Endothelial cell of umbilical vein (primary cell): ENCODE measurements around the gene AMHR2. TPM values are rescaled to one million over a fixed set of nuclear protein-coding genes. Genes with fewer than 3 reads are reported as not detected.

ENCODE experiments used
- BruUV-seq: library from RNA; stranded (reverse); fragments of 400-500 nt; replicated peaks from 2 replicates; lab custom pipeline; 2021; lab: Mats Ljungman, UMichigan
- CTCF ChIA-PET: fragments of 300-600, 350-600 bp; sonication (Branson Sonifier 250); formaldehyde crosslinking; loops from one replicate; lab custom pipeline; 2021; ENCODE audit warnings: antibody characterized with exemption, inconsistent platforms; lab: Charles Lee
- POLR2A ChIA-PET: fragments of 300-600, 350-600 bp; sonication (Branson Sonifier 250); formaldehyde crosslinking; loops from one replicate; lab custom pipeline; 2021; ENCODE audit warnings: antibody characterized with exemption, inconsistent platforms; lab: Charles Lee
- DNase-seq: peaks from one replicate; pipeline ENCODE4 v3.0.0-alpha.2; 2011; ENCODE audit warnings: low read depth, low spot score
- FAIRE-seq: peaks from 2 replicates; lab custom pipeline; 2011; peaks lifted over from hg19 to GRCh38; lab: Jason Lieb, UNC
- H2AFZ ChIP-seq: 2 replicates; pipeline ENCODE4 v1.6.0; 2012; ENCODE audit warnings: low read depth, low read length, control low read depth, inconsistent platforms
- H3K27ac ChIP-seq: 2 replicates; pipeline ENCODE4 v1.5.1; 2011; ENCODE audit warnings: low read depth, mild to moderate bottlenecking, control low read depth, low read length, moderate library complexity; ENCODE audit not compliant: insufficient read depth
- H3K27me3 ChIP-seq, 2 experiments: 2 replicates each; pipeline versions ENCODE4 v1.6.0 to v1.6.1; 2011; ENCODE audit warnings: low read length in 2 of 2, mixed read lengths in 1 of 2; ENCODE audit not compliant: control insufficient read depth in 2 of 2, insufficient read depth in 2 of 2
- H3K36me3 ChIP-seq, 2 experiments: 2 replicates in 1 of 2; 3 replicates in 1 of 2; pipeline ENCODE4 v1.5.1; 2011; ENCODE audit warnings: low read length in 2 of 2, mild to moderate bottlenecking in 1 of 2, moderate library complexity in 1 of 2; ENCODE audit not compliant: control insufficient read depth in 2 of 2, insufficient read depth in 2 of 2; ENCODE audit errors: extremely low read depth in 1 of 2
- H3K4me1 ChIP-seq: 3 replicates; pipeline ENCODE4 v1.5.1; 2011; ENCODE audit warnings: mild to moderate bottlenecking, low read length; ENCODE audit not compliant: control insufficient read depth, insufficient read depth; ENCODE audit errors: extremely low read depth
- H3K4me2 ChIP-seq: 2 replicates; pipeline ENCODE4 v1.6.1; 2011; ENCODE audit warnings: low read length, control low read depth, mixed read lengths; ENCODE audit not compliant: insufficient read depth
- H3K4me3 ChIP-seq, 3 experiments: fragments of 200-600 bp in 1 of 3; sonication (generic), shearing (Covaris generic) in 1 of 3; replicated peaks in 1 of 3; 2 replicates each; pipeline ENCODE4 v1.5.1; 2011 to 2016; ENCODE audit warnings: control low read depth in 3 of 3, low read length in 3 of 3, mild to moderate bottlenecking in 2 of 3, inconsistent platforms in 1 of 3, low read depth in 1 of 3, moderate library complexity in 1 of 3; ENCODE audit not compliant: insufficient read depth in 1 of 3
- H3K79me2 ChIP-seq: 2 replicates; pipeline ENCODE4 v1.6.0; 2012; ENCODE audit warnings: low read length, inconsistent platforms; ENCODE audit not compliant: control insufficient read depth, insufficient read depth
- H3K9ac ChIP-seq: replicated peaks from 2 replicates; pipeline ENCODE3; 2011; ENCODE audit warnings: low read length, control low read depth; ENCODE audit not compliant: insufficient read depth; ENCODE audit errors: extremely low read depth
- H3K9me1 ChIP-seq: replicated peaks from 3 replicates; pipeline ENCODE4 v1.6.0; 2011; ENCODE audit warnings: mild to moderate bottlenecking, low read length; ENCODE audit not compliant: control insufficient read depth, insufficient read depth; ENCODE audit errors: extremely low read depth
- H3K9me3 ChIP-seq: replicated peaks from 2 replicates; pipeline ENCODE4 v1.5.1; 2012; ENCODE audit warnings: low read length, inconsistent platforms; ENCODE audit not compliant: control insufficient read depth, insufficient read depth
- H4K20me1 ChIP-seq: replicated peaks from 2 replicates; pipeline ENCODE3; 2011; ENCODE audit warnings: mild to moderate bottlenecking, low read length; ENCODE audit not compliant: control insufficient read depth, insufficient read depth; ENCODE audit errors: extremely low read depth
- CTCF ChIP-seq, 2 donors: IDR thresholded peaks; 1 replicate in 1 of 2; 2 replicates in 1 of 2; pipeline ENCODE4 v1.5.1; 2011; ENCODE audit warnings: low read length in 2 of 2, mild to moderate bottlenecking in 2 of 2, moderate library complexity in 2 of 2, control low read depth in 1 of 2, inconsistent platforms in 1 of 2, low read depth in 1 of 2; ENCODE audit not compliant: insufficient read depth in 1 of 2; ENCODE audit errors: extremely low read depth in 1 of 2
- EZH2 ChIP-seq: IDR thresholded peaks from 2 replicates; pipeline ENCODE4 v1.6.1; 2012; ENCODE audit warnings: borderline replicate concordance, low read depth, mild to moderate bottlenecking, moderate library complexity, low read length, inconsistent platforms; ENCODE audit not compliant: severe bottlenecking
- FOS ChIP-seq: IDR thresholded peaks from 2 replicates; pipeline ENCODE4 v1.6.1; 2011; ENCODE audit warnings: mild to moderate bottlenecking, low read length, moderate library complexity, borderline replicate concordance; ENCODE audit not compliant: insufficient read depth
- GATA2 ChIP-seq: IDR thresholded peaks from 2 replicates; pipeline ENCODE4 v1.7.0; 2011; ENCODE audit warnings: low read depth, mild to moderate bottlenecking, moderate library complexity, mixed read lengths, low read length; ENCODE audit not compliant: insufficient read length, insufficient read depth
- JUN ChIP-seq: IDR thresholded peaks from 2 replicates; pipeline ENCODE4 v1.6.1; 2011; ENCODE audit warnings: borderline replicate concordance, low read depth; ENCODE audit not compliant: insufficient read length, insufficient read depth
- MAX ChIP-seq: IDR thresholded peaks from 2 replicates; pipeline ENCODE4 v1.6.1; 2011; ENCODE audit not compliant: insufficient read depth, insufficient read length
- MYC ChIP-seq: IDR thresholded peaks from one replicate; pipeline ENCODE4 v1.6.1; 2011; ENCODE audit warnings: mild to moderate bottlenecking, low read depth, low read length
- POLR2A ChIP-seq: IDR thresholded peaks from 2 replicates; pipeline ENCODE4 v1.6.1; 2012; ENCODE audit warnings: low read depth, mild to moderate bottlenecking, control low read depth, low read length
- POLR2AphosphoS5 ChIP-seq: IDR thresholded peaks from 2 replicates; pipeline ENCODE4 v1.6.1; 2012; ENCODE audit warnings: low read depth, mild to moderate bottlenecking, control low read depth, low read length, moderate library complexity; ENCODE audit not compliant: insufficient read depth
- dilution Hi-C: fragments of 300-500 bp; cut with MboI; formaldehyde crosslinking; loops from one replicate; pipeline ENCODE4 v1.15.0; 2019; ENCODE audit warnings: low sequenced_read_pairs; ENCODE audit not compliant: extremely low pct_ligation_motif_present
- intact Hi-C: fragments of 100-400 bp; cut with micrococcal nuclease; formaldehyde crosslinking; loops from one replicate; pipeline ENCODE4 v1.10.0; 2022
- polyA plus RNA-seq, 4 experiments: library from polyadenylated mRNA; depleted of rRNA in 3 of 4; stranded (reverse) in 3 of 4; unstranded in 1 of 4; fragments of >200 nt; gene quantifications; 2 replicates each; pipeline versions ENCODE4 v1.2.1 to v1.2.3, GENCODE V29; 2011 to 2012; ENCODE audit warnings: missing spikeins in 1 of 4
- total RNA-seq: library from RNA; stranded (reverse); gene quantifications from 2 replicates; pipeline ENCODE4 v1.2.3, GENCODE V29; 2021

AMHR2 gene
- total and polyA plus RNA-seq, 2 donors (not counting 3 experiments of a cell fraction or from before 2014, with no cell fraction given): not detected

DNA sequence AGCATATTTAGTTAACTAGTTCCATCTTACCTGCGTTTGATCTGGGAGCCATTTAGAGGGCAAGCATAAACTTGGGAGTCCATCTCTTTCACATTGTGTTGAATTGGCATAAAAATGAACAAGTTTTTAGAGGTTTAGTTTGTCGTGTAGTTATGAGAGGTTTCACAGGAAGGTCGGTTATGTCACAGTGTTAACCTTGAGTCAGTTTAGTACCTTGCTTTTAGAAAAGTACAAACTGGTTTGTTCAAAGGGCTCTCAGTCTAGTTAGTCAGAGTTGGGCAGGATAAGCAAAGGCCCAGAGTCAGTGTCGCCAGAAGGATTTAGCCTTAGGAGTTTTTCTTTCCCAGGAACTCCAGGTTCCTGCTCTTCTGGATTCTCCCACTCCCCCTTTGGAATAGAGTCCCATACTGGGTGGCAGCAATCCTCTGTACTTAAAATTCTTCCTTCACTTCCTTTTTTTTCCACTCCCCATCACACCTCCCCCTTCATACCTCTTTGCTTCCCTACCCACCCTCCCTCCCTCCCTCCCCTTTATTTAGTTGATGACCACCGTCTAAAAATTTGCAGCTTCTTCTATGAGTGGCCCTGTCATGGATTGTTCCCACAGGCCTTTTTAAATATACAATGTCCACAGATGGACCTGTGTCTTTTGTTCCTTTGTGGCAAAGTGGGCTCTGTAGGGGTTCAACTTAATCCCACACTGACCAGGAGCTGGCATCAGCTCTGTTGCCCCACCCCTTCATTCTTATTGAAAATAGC, 40.3 kb downstream of the AMHR2 start:
- Histone ChIP-seq H3K9me1 (no peaks in the 10 kb centered on the region), H4K20me1 (peaks cover 27% of the 10 kb centered on the region), H3K27ac (no peak overlapping the region), H3K4me2 (no peak overlapping the region), H3K27me3 (no peaks in the 10 kb centered on the region), H3K9ac (no peak overlapping the region), H3K79me2 (peaks cover 88% of the 10 kb centered on the region), H3K9me3 (no peaks in the 10 kb centered on the region), H3K4me1 (no peaks in the 10 kb centered on the region), H3K4me3 (no peak overlapping the region), H2AFZ (no peak overlapping the region), H3K36me3 (peaks cover 73 to 94% of the 10 kb centered on the region in 2 experiments)
- ChIA-PET CTCF (interaction anchor here (0.9 to 1.8 kb wide), 3 partner anchors 9 to 13 kb away, joined by 3 to 9 read pairs (median 3); no protein-coding TSS in a partner anchor), POLR2A (interaction anchor here (0.5 to 1.3 kb wide), 3 partner anchors 9 to 269 kb away, joined by 3 to 14 read pairs (median 5); no protein-coding TSS in a partner anchor)
- FAIRE-seq (no peak), DNase-seq (no peak)
- BruUV-seq: no TSS peak
- TF ChIP-seq MYC (no peak), POLR2AphosphoS5 (peak; percentile 18)
- intact Hi-C loops: no loop called here
- dilution Hi-C loops: no loop called here

DNA sequence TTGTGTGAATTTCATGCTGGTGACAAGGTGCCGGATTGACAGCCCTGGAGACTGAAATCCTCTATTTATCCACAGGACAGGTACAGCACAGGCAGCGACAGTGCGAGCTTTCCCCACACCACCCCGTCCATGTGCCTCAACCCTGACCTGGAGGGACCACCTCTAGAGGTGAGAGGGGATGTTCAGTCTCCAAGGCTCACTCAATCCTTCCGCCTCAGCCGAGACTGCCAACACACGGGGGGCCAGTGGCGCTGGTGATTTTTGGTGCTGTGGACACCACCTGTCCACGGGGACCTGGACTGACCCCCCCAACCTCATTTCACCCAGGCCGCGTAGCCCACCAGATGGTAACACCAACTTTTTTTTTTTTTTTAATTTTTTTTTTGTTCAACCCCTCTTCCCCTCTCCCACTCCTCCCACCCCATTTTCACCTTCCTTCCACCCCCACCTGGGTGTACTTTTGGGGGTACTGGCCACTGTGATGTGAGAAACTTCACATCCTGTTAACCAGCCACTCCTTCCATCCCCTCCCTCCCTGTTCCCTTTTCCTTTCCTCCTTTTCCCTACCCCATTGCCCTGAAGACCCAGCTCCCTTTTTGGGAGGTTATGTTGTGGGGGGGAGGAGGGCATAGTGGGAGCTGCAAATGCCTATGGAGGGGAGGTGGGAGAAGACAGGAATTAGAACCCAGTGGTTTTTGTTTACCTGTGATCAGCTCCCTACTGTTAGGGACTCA, 41.2 kb downstream of the AMHR2 start:
- BruUV-seq: no TSS peak
- no peaks in the 10 kb centered on the region for H3K4me1 ChIP-seq
- ChIA-PET CTCF (interaction anchor here (0.9 to 1.8 kb wide), 3 partner anchors 9 to 12 kb away, joined by 3 to 9 read pairs (median 3); no protein-coding TSS in a partner anchor), POLR2A (interaction anchor here (0.6 to 1.3 kb wide), 2 partner anchors 24 to 270 kb away, joined by 5 to 14 read pairs; no protein-coding TSS in a partner anchor)
- no peak for TF ChIP-seq MYC
- no peak for TF ChIP-seq POLR2AphosphoS5
- TF ChIP-seq GATA2: no peak
- TF ChIP-seq CTCF (IDR thresholded peaks at IDR 0.05; ENCODE audit: extremely low read depth in 1 of 2, insufficient read depth in 1 of 2, low read depth in 1 of 2, low read length in 2 of 2): no peak
- TF ChIP-seq FOS: no peak
- TF ChIP-seq POLR2A: no peak
- TF ChIP-seq MAX: no peak
- no peak for TF ChIP-seq EZH2
- no peak for TF ChIP-seq JUN
- no peak overlapping the region for H3K9ac ChIP-seq
- FAIRE-seq (no peak), DNase-seq (no peak)
- H3K9me1 ChIP-seq: no peaks in the 10 kb centered on the region
- H3K9me3 ChIP-seq: no peaks in the 10 kb centered on the region
- intact Hi-C loops (no loop called here), dilution Hi-C loops (no loop called here)
- no peak overlapping the region for H3K27ac ChIP-seq
- no peak overlapping the region for H3K4me3 ChIP-seq
- peaks cover 27% of the 10 kb centered on the region for H4K20me1 ChIP-seq
- no peaks in the 10 kb centered on the region for H3K27me3 ChIP-seq
- H3K36me3 ChIP-seq: peaks cover 76 to 93% of the 10 kb centered on the region in 2 experiments
- H2AFZ ChIP-seq: no peak overlapping the region
- H3K79me2 ChIP-seq: peaks cover 83% of the 10 kb centered on the region
- H3K4me2 ChIP-seq: no peak overlapping the region
